Activated CD8-positive, alpha-beta T cell treated with anti-CD3 and anti-CD28 coated beads for 36 hours (primary cell): ENCODE results near the gene RDH5. TPM values are rescaled to one million over a fixed set of nuclear protein-coding genes. Genes with fewer than 3 reads are reported as not detected.

Experiments used
- ATAC-seq: fragments of 200-7000 bp; cut with Tn5 transposase; one replicate; pipeline ENCODE4 v1.10.0; 2021; ENCODE audit warnings: mild to moderate bottlenecking, moderate library complexity
- CTCF ChIA-PET: fragments of 350-600 bp; sonication (Branson Sonifier 250); formaldehyde crosslinking; loops from one replicate; lab custom pipeline; 2021; ENCODE audit warnings: antibody characterized with exemption; lab: Charles Lee
- POLR2A ChIA-PET: fragments of 350-600 bp; sonication (Branson Sonifier 250); formaldehyde crosslinking; loops from one replicate; lab custom pipeline; 2021; ENCODE audit warnings: antibody characterized with exemption; lab: Charles Lee
- DNase-seq: peaks from one replicate; pipeline ENCODE4 v3.0.0-alpha.2; 2020
- H3K27ac Mint-ChIP-seq: one replicate; pipeline ENCODE4 v1.8.0; 2021; ENCODE audit warnings: mild to moderate bottlenecking, mixed read lengths
- H3K27me3 Mint-ChIP-seq: one replicate; pipeline ENCODE4 v1.8.0; 2021; ENCODE audit warnings: mixed read lengths
- H3K36me3 Mint-ChIP-seq: one replicate; pipeline ENCODE4 v1.8.0; 2021; ENCODE audit warnings: low read depth, mixed read lengths
- H3K4me1 Mint-ChIP-seq: one replicate; pipeline ENCODE4 v1.8.0; 2021; ENCODE audit warnings: low read depth, mixed read lengths
- H3K4me3 Mint-ChIP-seq: one replicate; pipeline ENCODE4 v1.8.0; 2021; ENCODE audit warnings: mild to moderate bottlenecking, moderate library complexity, mixed read lengths
- H3K9me3 Mint-ChIP-seq: one replicate; pipeline ENCODE4 v1.8.0; 2021; ENCODE audit warnings: mixed read lengths
- intact Hi-C: fragments of 100-400 bp; cut with micrococcal nuclease; formaldehyde crosslinking; loops from one replicate; pipeline ENCODE4 v1.10.0; 2022
- total RNA-seq, 2 experiments: library from RNA; stranded (reverse); gene quantifications; one replicate each; pipeline ENCODE4 v1.2.3, GENCODE V29; 2021
- TF ChIP-seq, protein P1 (sequence below): fragments of 200-600 bp; IDR thresholded peaks from one replicate; pipeline ENCODE4 v1.8.0; 2022; ENCODE audit warnings: antibody characterized with exemption, mild to moderate bottlenecking

RDH5 gene
- total RNA-seq = 1 to 10 TPM; 5.3 to 6.8 TPM

- peaks cover 27% of the 10 kb centered on the region for H3K4me1 Mint-ChIP-seq
- ATAC-seq (no peak), DNase-seq (no peak)
- CTCF ChIA-PET = interaction anchor here (0.9 to 7.1 kb wide), 4 partner anchors 10 to 64 kb away, joined by 3 to 87 read pairs (median 5); no protein-coding TSS in a partner anchor
- H3K27me3 Mint-ChIP-seq = peaks cover 3% of the 10 kb centered on the region
- peaks cover 5% of the 10 kb centered on the region for H3K36me3 Mint-ChIP-seq
- POLR2A ChIA-PET = interaction anchor here (2.3 to 7.2 kb wide), 2 partner anchors 9 to 18 kb away, joined by 12 to 44 read pairs; partner anchors contain the start of gene CD63
- H3K9me3 Mint-ChIP-seq = no peaks in the 10 kb centered on the region
- H3K27ac Mint-ChIP-seq = no peak within 1 kb of the TSS
- H3K4me3 Mint-ChIP-seq = no peak within 1 kb of the TSS
- intact Hi-C loops = no loop called here
- TF ChIP-seq, protein P1, sequence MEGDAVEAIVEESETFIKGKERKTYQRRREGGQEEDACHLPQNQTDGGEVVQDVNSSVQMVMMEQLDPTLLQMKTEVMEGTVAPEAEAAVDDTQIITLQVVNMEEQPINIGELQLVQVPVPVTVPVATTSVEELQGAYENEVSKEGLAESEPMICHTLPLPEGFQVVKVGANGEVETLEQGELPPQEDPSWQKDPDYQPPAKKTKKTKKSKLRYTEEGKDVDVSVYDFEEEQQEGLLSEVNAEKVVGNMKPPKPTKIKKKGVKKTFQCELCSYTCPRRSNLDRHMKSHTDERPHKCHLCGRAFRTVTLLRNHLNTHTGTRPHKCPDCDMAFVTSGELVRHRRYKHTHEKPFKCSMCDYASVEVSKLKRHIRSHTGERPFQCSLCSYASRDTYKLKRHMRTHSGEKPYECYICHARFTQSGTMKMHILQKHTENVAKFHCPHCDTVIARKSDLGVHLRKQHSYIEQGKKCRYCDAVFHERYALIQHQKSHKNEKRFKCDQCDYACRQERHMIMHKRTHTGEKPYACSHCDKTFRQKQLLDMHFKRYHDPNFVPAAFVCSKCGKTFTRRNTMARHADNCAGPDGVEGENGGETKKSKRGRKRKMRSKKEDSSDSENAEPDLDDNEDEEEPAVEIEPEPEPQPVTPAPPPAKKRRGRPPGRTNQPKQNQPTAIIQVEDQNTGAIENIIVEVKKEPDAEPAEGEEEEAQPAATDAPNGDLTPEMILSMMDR = no peak
These were observed at the start of gene RDH5 for GRCh38 chr12:55720071-55720564. Gene RDH5 (plus strand): TSS chr12:55720393. CDS start chr12:55721185, 792 bp downstream.

DNA sequence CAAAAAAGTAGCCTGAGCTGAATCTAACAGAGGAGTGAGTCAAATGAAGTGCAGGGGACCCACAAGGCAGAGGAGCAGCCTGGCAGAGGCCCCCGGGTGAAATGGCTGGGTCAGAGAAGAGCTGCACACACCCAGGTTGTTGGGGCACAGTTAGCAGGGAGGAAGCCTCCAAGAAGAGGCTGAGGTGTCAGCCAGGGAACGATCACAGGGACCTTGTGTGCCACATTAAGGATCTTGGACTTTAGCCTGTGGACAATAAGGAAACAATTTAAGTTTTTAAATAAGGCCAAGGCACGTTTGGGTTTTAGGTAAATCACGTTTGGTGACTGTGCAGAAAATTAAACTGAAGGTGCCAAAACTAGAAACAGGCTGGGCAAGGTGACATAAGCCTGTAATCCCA, 48.4 kb upstream of the RDH5 start:
- intact Hi-C loops = no loop called here
- H3K27me3 Mint-ChIP-seq = peaks cover 3% of the 10 kb centered on the region
- no peaks in the 10 kb centered on the region for H3K36me3 Mint-ChIP-seq
- no peak for ATAC-seq
- H3K4me1 Mint-ChIP-seq = no peaks in the 10 kb centered on the region
- no peak for DNase-seq
- TF ChIP-seq, protein P1 = no peak
- CTCF ChIA-PET = interaction anchor here (1.3 kb wide), 2 partner anchors 15 to 25 kb away, joined by 4 read pairs; no protein-coding TSS in a partner anchor
- H3K4me3 Mint-ChIP-seq = no peak overlapping the region
- POLR2A ChIA-PET = no interaction called here
- H3K9me3 Mint-ChIP-seq = no peaks in the 10 kb centered on the region
- H3K27ac Mint-ChIP-seq = no peak overlapping the region

GRCh38 chr12:55673638-55674037, 46.6 kb upstream of the RDH5 start:
- no peak for ATAC-seq
- TF ChIP-seq, protein P1 = no peak
- Mint-ChIP-seq H3K36me3 (no peaks in the 10 kb centered on the region), H3K9me3 (no peaks in the 10 kb centered on the region), H3K4me3 (no peak overlapping the region), H3K4me1 (no peaks in the 10 kb centered on the region), H3K27me3 (peaks cover 3% of the 10 kb centered on the region), H3K27ac (no peak overlapping the region)
- ChIA-PET CTCF (interaction anchor here (1.9 kb wide), 1 partner anchor 17 kb away, joined by 8 read pairs; no protein-coding TSS in a partner anchor), POLR2A (interaction anchor here (0.6 to 1.9 kb wide), 3 partner anchors 9 to 23 kb away, joined by 3 to 4 read pairs (median 3); no protein-coding TSS in a partner anchor)
- intact Hi-C loops = no loop called here
- DNase-seq = no peak

DNA sequence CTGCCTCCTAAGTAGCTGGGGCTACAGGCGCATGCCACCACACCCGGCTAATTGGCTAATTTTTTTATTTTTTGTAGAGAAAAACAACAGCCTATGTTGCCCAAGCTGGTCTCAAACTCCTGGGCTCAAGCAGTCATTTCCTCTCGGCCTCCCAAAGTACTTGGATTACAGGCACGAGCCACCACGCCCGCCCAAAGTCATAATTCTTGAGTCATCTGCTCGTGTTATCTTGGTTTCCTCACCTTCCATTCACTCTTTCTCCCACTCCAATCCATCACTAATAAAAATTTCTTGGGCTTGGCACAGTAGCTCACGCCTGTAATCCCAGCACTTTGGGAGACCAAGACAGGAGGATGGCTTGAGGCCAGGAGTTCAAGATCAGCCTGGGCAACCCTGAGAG, 44.5 kb upstream of the RDH5 start:
- DNase-seq (no peak), ATAC-seq (no peak)
- TF ChIP-seq, protein P1 = no peak
- H3K27ac Mint-ChIP-seq = no peak overlapping the region
- intact Hi-C loops = no loop called here
- no peaks in the 10 kb centered on the region for H3K9me3 Mint-ChIP-seq
- H3K4me1 Mint-ChIP-seq = no peaks in the 10 kb centered on the region
- ChIA-PET CTCF (interaction anchor here (1.0 to 3.2 kb wide), 3 partner anchors 13 to 30 kb away, joined by 3 to 17 read pairs (median 3); no protein-coding TSS in a partner anchor), POLR2A (interaction anchor here (0.9 kb wide), 1 partner anchor 41 kb away, joined by 3 read pairs; no protein-coding TSS in a partner anchor)
- no peaks in the 10 kb centered on the region for H3K36me3 Mint-ChIP-seq
- H3K27me3 Mint-ChIP-seq = peaks cover 5% of the 10 kb centered on the region
- no peak overlapping the region for H3K4me3 Mint-ChIP-seq

DNA sequence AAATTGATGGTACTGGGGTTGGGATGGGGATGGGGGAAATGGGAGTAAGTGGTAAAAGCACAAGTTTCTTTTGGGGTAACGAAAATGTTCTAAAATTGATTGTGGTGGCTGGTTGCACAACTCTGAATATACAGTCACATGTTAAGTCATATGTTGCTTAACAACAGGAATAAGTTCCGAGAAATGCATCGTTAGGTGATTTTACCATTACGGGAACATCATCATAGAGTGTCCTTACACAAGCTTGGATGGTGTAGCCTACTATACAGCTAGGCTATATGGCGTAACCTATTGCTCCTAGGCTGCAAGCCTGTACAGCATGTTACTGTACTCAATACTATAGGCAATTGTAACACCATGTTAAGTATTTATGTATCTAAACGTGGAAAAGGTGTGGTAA, 43.5 kb upstream of the RDH5 start:
- intact Hi-C loops = no loop called here
- ATAC-seq (no peak), DNase-seq (no peak)
- Mint-ChIP-seq H3K27me3 (peaks cover 14% of the 10 kb centered on the region), H3K27ac (no peak overlapping the region), H3K4me1 (peaks cover 10% of the 10 kb centered on the region), H3K4me3 (no peak overlapping the region), H3K36me3 (no peaks in the 10 kb centered on the region), H3K9me3 (no peaks in the 10 kb centered on the region)
- TF ChIP-seq, protein P1 = no peak
- CTCF ChIA-PET = interaction anchor here (1.1 to 3.2 kb wide), 2 partner anchors 13 to 21 kb away, joined by 3 to 17 read pairs; no protein-coding TSS in a partner anchor
- POLR2A ChIA-PET = interaction anchor here (0.9 kb wide), 1 partner anchor 40 kb away, joined by 3 read pairs; no protein-coding TSS in a partner anchor
